PC-9 (cell line): ENCODE data around the gene MRE11.

Source experiments
- EZH2 ChIP-seq: fragments of 200-600 bp; sonication (generic); IDR thresholded peaks from 2 replicates; pipeline ENCODE4 v1.8.0; 2017; ENCODE audit warnings: antibody characterized with exemption, low read depth
- TF ChIP-seq, protein P1 (sequence below): fragments of 200-600 bp; sonication (generic); conservative IDR thresholded peaks from 2 replicates; pipeline ENCODE4 v1.6.1; 2017; ENCODE audit warnings: mixed run types, antibody characterized with exemption, mild to moderate bottlenecking, moderate library complexity

DNA sequence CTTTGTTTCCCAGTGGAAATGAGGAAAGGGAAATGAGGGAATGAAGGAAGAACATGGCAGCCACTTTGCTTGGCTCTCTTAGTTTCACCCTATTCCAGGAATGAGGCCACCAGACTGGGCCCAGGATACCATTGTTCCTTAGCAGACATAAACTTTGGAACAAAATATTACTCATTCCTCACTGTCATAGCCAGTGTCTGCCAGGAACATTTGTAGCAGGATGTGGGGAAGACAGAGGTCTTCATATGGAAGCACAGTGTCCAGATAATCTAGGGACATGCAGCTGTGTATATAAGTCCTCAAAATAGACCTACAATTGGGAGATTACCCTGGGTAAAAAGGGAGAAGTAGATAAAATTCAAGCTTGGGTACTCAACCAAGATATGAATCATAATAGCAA lies 34.9 kb upstream of the MRE11 start:
- TF ChIP-seq, protein P1, sequence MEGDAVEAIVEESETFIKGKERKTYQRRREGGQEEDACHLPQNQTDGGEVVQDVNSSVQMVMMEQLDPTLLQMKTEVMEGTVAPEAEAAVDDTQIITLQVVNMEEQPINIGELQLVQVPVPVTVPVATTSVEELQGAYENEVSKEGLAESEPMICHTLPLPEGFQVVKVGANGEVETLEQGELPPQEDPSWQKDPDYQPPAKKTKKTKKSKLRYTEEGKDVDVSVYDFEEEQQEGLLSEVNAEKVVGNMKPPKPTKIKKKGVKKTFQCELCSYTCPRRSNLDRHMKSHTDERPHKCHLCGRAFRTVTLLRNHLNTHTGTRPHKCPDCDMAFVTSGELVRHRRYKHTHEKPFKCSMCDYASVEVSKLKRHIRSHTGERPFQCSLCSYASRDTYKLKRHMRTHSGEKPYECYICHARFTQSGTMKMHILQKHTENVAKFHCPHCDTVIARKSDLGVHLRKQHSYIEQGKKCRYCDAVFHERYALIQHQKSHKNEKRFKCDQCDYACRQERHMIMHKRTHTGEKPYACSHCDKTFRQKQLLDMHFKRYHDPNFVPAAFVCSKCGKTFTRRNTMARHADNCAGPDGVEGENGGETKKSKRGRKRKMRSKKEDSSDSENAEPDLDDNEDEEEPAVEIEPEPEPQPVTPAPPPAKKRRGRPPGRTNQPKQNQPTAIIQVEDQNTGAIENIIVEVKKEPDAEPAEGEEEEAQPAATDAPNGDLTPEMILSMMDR = no peak
- no peak for TF ChIP-seq EZH2
